Endothelial cell of umbilical vein (primary cell): ENCODE data around the gene HEATR5A. TPM values are rescaled to one million over a fixed set of nuclear protein-coding genes. Genes with fewer than 3 reads are reported as not detected.

ENCODE experiments used
- BruUV-seq: library from RNA; stranded (reverse); fragments of 400-500 nt; replicated peaks from 2 replicates; lab custom pipeline; 2021; lab: Mats Ljungman, UMichigan
- CTCF ChIA-PET: fragments of 300-600, 350-600 bp; sonication (Branson Sonifier 250); formaldehyde crosslinking; loops from one replicate; lab custom pipeline; 2021; ENCODE audit warnings: antibody characterized with exemption, inconsistent platforms; lab: Charles Lee
- POLR2A ChIA-PET: fragments of 300-600, 350-600 bp; sonication (Branson Sonifier 250); formaldehyde crosslinking; loops from one replicate; lab custom pipeline; 2021; ENCODE audit warnings: antibody characterized with exemption, inconsistent platforms; lab: Charles Lee
- DNase-seq: peaks from one replicate; pipeline ENCODE4 v3.0.0-alpha.2; 2011; ENCODE audit warnings: low read depth, low spot score
- FAIRE-seq: peaks from 2 replicates; lab custom pipeline; 2011; peaks lifted over from hg19 to GRCh38; lab: Jason Lieb, UNC
- H2AFZ ChIP-seq: 2 replicates; pipeline ENCODE4 v1.6.0; 2012; ENCODE audit warnings: low read depth, low read length, control low read depth, inconsistent platforms
- H3K27ac ChIP-seq: 2 replicates; pipeline ENCODE4 v1.5.1; 2011; ENCODE audit warnings: low read depth, mild to moderate bottlenecking, control low read depth, low read length, moderate library complexity; ENCODE audit not compliant: insufficient read depth
- H3K27me3 ChIP-seq, 2 experiments: 2 replicates each; pipeline versions ENCODE4 v1.6.0 to v1.6.1; 2011; ENCODE audit warnings: low read length in 2 of 2, mixed read lengths in 1 of 2; ENCODE audit not compliant: control insufficient read depth in 2 of 2, insufficient read depth in 2 of 2
- H3K36me3 ChIP-seq, 2 experiments: 2 replicates in 1 of 2; 3 replicates in 1 of 2; pipeline ENCODE4 v1.5.1; 2011; ENCODE audit warnings: low read length in 2 of 2, mild to moderate bottlenecking in 1 of 2, moderate library complexity in 1 of 2; ENCODE audit not compliant: control insufficient read depth in 2 of 2, insufficient read depth in 2 of 2; ENCODE audit errors: extremely low read depth in 1 of 2
- H3K4me1 ChIP-seq: 3 replicates; pipeline ENCODE4 v1.5.1; 2011; ENCODE audit warnings: mild to moderate bottlenecking, low read length; ENCODE audit not compliant: control insufficient read depth, insufficient read depth; ENCODE audit errors: extremely low read depth
- H3K4me2 ChIP-seq: 2 replicates; pipeline ENCODE4 v1.6.1; 2011; ENCODE audit warnings: low read length, control low read depth, mixed read lengths; ENCODE audit not compliant: insufficient read depth
- H3K4me3 ChIP-seq, 3 experiments: fragments of 200-600 bp in 1 of 3; sonication (generic), shearing (Covaris generic) in 1 of 3; replicated peaks in 1 of 3; 2 replicates each; pipeline ENCODE4 v1.5.1; 2011 to 2016; ENCODE audit warnings: control low read depth in 3 of 3, low read length in 3 of 3, mild to moderate bottlenecking in 2 of 3, inconsistent platforms in 1 of 3, low read depth in 1 of 3, moderate library complexity in 1 of 3; ENCODE audit not compliant: insufficient read depth in 1 of 3
- H3K79me2 ChIP-seq: 2 replicates; pipeline ENCODE4 v1.6.0; 2012; ENCODE audit warnings: low read length, inconsistent platforms; ENCODE audit not compliant: control insufficient read depth, insufficient read depth
- H3K9ac ChIP-seq: replicated peaks from 2 replicates; pipeline ENCODE3; 2011; ENCODE audit warnings: low read length, control low read depth; ENCODE audit not compliant: insufficient read depth; ENCODE audit errors: extremely low read depth
- H3K9me1 ChIP-seq: replicated peaks from 3 replicates; pipeline ENCODE4 v1.6.0; 2011; ENCODE audit warnings: mild to moderate bottlenecking, low read length; ENCODE audit not compliant: control insufficient read depth, insufficient read depth; ENCODE audit errors: extremely low read depth
- H3K9me3 ChIP-seq: replicated peaks from 2 replicates; pipeline ENCODE4 v1.5.1; 2012; ENCODE audit warnings: low read length, inconsistent platforms; ENCODE audit not compliant: control insufficient read depth, insufficient read depth
- H4K20me1 ChIP-seq: replicated peaks from 2 replicates; pipeline ENCODE3; 2011; ENCODE audit warnings: mild to moderate bottlenecking, low read length; ENCODE audit not compliant: control insufficient read depth, insufficient read depth; ENCODE audit errors: extremely low read depth
- EZH2 ChIP-seq: IDR thresholded peaks from 2 replicates; pipeline ENCODE4 v1.6.1; 2012; ENCODE audit warnings: borderline replicate concordance, low read depth, mild to moderate bottlenecking, moderate library complexity, low read length, inconsistent platforms; ENCODE audit not compliant: severe bottlenecking
- FOS ChIP-seq: IDR thresholded peaks from 2 replicates; pipeline ENCODE4 v1.6.1; 2011; ENCODE audit warnings: mild to moderate bottlenecking, low read length, moderate library complexity, borderline replicate concordance; ENCODE audit not compliant: insufficient read depth
- GATA2 ChIP-seq: IDR thresholded peaks from 2 replicates; pipeline ENCODE4 v1.7.0; 2011; ENCODE audit warnings: low read depth, mild to moderate bottlenecking, moderate library complexity, mixed read lengths, low read length; ENCODE audit not compliant: insufficient read length, insufficient read depth
- JUN ChIP-seq: IDR thresholded peaks from 2 replicates; pipeline ENCODE4 v1.6.1; 2011; ENCODE audit warnings: borderline replicate concordance, low read depth; ENCODE audit not compliant: insufficient read length, insufficient read depth
- MYC ChIP-seq: IDR thresholded peaks from one replicate; pipeline ENCODE4 v1.6.1; 2011; ENCODE audit warnings: mild to moderate bottlenecking, low read depth, low read length
- POLR2A ChIP-seq: IDR thresholded peaks from 2 replicates; pipeline ENCODE4 v1.6.1; 2012; ENCODE audit warnings: low read depth, mild to moderate bottlenecking, control low read depth, low read length
- POLR2AphosphoS5 ChIP-seq: IDR thresholded peaks from 2 replicates; pipeline ENCODE4 v1.6.1; 2012; ENCODE audit warnings: low read depth, mild to moderate bottlenecking, control low read depth, low read length, moderate library complexity; ENCODE audit not compliant: insufficient read depth
- dilution Hi-C: fragments of 300-500 bp; cut with MboI; formaldehyde crosslinking; loops from one replicate; pipeline ENCODE4 v1.15.0; 2019; ENCODE audit warnings: low sequenced_read_pairs; ENCODE audit not compliant: extremely low pct_ligation_motif_present
- intact Hi-C: fragments of 100-400 bp; cut with micrococcal nuclease; formaldehyde crosslinking; loops from one replicate; pipeline ENCODE4 v1.10.0; 2022
- polyA plus RNA-seq, 4 experiments: library from polyadenylated mRNA; depleted of rRNA in 3 of 4; stranded (reverse) in 3 of 4; unstranded in 1 of 4; fragments of >200 nt; gene quantifications; 2 replicates each; pipeline versions ENCODE4 v1.2.1 to v1.2.3, GENCODE V29; 2011 to 2012; ENCODE audit warnings: missing spikeins in 1 of 4
- total RNA-seq: library from RNA; stranded (reverse); gene quantifications from 2 replicates; pipeline ENCODE4 v1.2.3, GENCODE V29; 2021
- TF ChIP-seq, protein P1 (sequence below): IDR thresholded peaks from 2 replicates; pipeline ENCODE4 v1.6.1; 2011; ENCODE audit not compliant: insufficient read depth, insufficient read length
- TF ChIP-seq, protein P2 (sequence below), 2 donors: IDR thresholded peaks; 1 replicate in 1 of 2; 2 replicates in 1 of 2; pipeline ENCODE4 v1.5.1; 2011; ENCODE audit warnings: low read length in 2 of 2, mild to moderate bottlenecking in 2 of 2, moderate library complexity in 2 of 2, control low read depth in 1 of 2, inconsistent platforms in 1 of 2, low read depth in 1 of 2; ENCODE audit not compliant: insufficient read depth in 1 of 2; ENCODE audit errors: extremely low read depth in 1 of 2

HEATR5A gene
- total and polyA plus RNA-seq, 2 donors (not counting 3 experiments of a cell fraction or from before 2014, with no cell fraction given): 12.6 to 45.3 TPM

DNA sequence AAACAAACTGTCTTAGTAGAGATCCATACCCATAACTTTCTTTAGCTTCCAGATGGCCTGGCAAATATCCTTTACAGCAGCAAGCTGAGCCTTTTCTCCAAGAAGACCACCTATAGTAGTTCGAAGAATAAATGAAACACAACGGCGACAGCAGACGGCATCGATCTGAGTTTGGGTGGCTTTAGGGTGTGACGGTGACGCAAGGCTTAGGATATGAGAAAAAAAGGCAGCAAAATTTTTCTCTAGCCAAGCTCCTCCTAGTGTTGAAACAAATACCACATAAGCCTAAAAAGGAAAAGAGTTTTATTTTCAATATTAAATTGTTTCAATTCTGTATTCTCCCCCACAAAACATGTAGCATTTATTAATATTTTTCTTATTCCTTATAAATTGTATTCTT is 33.3 kb downstream of the HEATR5A start:
- Histone ChIP-seq H3K9me1 (no peaks in the 10 kb centered on the region), H3K36me3 (peaks cover 0 to 7% of the 10 kb centered on the region in 2 experiments), H3K27ac (no peak overlapping the region), H3K4me3 (no peak overlapping the region), H3K4me1 (no peaks in the 10 kb centered on the region), H3K9ac (no peak overlapping the region), H2AFZ (no peak overlapping the region), H3K9me3 (no peaks in the 10 kb centered on the region), H3K4me2 (no peak overlapping the region), H4K20me1 (no peaks in the 10 kb centered on the region), H3K79me2 (no peaks in the 10 kb centered on the region), H3K27me3 (no peaks in the 10 kb centered on the region)
- BruUV-seq: no TSS peak
- POLR2A ChIA-PET: interaction anchor here (0.7 kb wide), 1 partner anchor 62 kb away, joined by 3 read pairs; no protein-coding TSS in a partner anchor
- no peak for DNase-seq
- TF ChIP-seq MYC: no peak
- TF ChIP-seq FOS: no peak
- TF ChIP-seq GATA2: no peak
- TF ChIP-seq, protein P1, sequence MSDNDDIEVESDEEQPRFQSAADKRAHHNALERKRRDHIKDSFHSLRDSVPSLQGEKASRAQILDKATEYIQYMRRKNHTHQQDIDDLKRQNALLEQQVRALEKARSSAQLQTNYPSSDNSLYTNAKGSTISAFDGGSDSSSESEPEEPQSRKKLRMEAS: no peak
- no peak for TF ChIP-seq JUN
- no peak for TF ChIP-seq EZH2
- TF ChIP-seq POLR2A: no peak
- TF ChIP-seq, protein P2, sequence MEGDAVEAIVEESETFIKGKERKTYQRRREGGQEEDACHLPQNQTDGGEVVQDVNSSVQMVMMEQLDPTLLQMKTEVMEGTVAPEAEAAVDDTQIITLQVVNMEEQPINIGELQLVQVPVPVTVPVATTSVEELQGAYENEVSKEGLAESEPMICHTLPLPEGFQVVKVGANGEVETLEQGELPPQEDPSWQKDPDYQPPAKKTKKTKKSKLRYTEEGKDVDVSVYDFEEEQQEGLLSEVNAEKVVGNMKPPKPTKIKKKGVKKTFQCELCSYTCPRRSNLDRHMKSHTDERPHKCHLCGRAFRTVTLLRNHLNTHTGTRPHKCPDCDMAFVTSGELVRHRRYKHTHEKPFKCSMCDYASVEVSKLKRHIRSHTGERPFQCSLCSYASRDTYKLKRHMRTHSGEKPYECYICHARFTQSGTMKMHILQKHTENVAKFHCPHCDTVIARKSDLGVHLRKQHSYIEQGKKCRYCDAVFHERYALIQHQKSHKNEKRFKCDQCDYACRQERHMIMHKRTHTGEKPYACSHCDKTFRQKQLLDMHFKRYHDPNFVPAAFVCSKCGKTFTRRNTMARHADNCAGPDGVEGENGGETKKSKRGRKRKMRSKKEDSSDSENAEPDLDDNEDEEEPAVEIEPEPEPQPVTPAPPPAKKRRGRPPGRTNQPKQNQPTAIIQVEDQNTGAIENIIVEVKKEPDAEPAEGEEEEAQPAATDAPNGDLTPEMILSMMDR (IDR thresholded peaks at IDR 0.05; ENCODE audit: extremely low read depth in 1 of 2, insufficient read depth in 1 of 2, low read depth in 1 of 2, low read length in 2 of 2): no peak
- TF ChIP-seq POLR2AphosphoS5: no peak
- intact Hi-C loops (no loop called here), dilution Hi-C loops (no loop called here)
- CTCF ChIA-PET: interaction anchor here (1.0 to 1.6 kb wide), 3 partner anchors 9 to 33 kb away, joined by 4 read pairs; partner anchors contain the start of gene HEATR5A
- FAIRE-seq: no peak
